Kasumi-1 (cell line): Measurements from ENCODE around the gene NRP1.
"Not testable (repeated sequence)": the region's sequence is repeated elsewhere in the genome, so short reads cannot be mapped to it uniquely, and the experiment has no call there.

Experiments used
- DNase-seq, 2 experiments: peaks; one replicate each; lab custom pipeline; 2025; lab: John Stamatoyannopoulos, UW

The NRP1 gene

DNA sequence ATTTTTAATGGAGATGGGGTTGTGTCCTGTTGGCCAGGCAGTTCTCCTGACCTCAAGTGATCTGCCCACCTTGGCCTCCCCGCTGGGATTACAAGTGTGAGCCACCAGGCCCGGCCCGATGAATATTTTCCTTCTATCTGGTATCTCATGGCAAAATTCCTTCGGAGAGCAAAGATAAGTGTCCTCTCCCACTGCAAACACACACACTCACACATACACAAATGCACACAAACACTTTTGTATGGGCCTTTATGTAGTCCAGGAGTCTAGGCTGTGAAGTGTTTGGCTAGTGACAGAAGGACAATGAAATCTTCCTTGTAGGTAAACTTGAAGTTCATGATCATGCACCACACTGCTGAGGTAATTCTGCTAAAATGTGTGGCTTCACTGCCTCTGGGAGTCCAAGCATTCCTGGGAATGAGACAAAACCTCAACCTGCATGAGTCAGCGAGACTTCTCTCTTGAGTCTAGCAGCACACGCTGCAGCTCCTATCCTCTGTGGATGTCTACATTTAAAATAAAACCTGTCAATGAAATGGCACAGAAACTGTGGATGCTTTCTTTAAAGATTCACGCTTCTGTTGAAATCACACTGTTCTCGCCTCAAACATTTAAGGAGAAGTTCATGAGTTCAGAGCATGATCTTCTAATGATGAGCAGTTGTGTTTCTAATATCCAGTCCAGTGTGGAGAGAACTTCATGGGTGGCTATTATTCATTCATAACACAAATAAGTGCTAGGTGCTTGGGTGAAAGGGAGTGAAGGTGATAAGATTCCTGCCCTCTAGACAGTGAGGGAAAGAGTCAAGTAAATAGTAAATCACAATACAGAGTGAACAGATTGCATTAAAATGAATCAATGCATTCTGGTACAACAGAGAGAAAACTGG lies 96.5 kb downstream of the NRP1 start:
- DNase-seq, result no peak

DNA sequence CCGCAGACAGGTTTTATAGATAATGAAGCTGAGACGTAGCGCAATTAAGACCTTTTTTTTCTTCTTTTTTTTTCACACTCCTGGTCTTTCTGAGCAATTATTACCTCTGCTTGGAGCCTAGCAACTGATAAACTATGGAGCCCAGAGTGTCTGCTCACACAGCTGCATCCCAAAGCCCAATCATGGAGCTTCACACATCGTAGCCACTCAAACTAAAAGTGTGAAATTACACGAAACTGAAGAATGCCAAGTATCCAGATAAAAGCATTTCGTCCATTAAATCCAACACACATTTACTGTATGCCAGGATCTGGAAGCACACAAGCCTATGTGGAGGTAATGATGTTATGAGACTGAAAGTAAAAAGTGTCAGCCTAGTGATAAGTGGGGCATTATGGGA lies 97.6 kb downstream of the NRP1 start:
- DNase-seq, result no peak

DNA sequence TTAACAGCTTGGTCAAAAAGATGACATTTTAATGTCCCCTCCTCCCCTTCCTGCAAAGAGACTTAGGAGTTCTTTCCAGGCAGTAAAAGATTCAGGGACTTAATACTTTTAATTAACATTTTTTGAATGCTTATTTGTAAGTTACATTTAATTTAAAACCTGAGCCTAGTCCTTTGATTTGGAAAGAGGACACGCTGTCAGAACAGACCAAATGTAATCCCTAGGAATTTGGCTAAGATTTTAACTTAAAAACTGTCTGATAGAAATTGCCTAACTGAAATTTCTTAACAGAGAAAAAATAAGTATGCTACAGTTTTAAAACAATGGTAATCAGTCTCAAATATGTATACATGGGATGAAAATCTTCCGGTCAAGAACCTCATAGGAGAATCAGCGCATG lies 98.5 kb downstream of the NRP1 start:
- DNase-seq, result no peak

DNA sequence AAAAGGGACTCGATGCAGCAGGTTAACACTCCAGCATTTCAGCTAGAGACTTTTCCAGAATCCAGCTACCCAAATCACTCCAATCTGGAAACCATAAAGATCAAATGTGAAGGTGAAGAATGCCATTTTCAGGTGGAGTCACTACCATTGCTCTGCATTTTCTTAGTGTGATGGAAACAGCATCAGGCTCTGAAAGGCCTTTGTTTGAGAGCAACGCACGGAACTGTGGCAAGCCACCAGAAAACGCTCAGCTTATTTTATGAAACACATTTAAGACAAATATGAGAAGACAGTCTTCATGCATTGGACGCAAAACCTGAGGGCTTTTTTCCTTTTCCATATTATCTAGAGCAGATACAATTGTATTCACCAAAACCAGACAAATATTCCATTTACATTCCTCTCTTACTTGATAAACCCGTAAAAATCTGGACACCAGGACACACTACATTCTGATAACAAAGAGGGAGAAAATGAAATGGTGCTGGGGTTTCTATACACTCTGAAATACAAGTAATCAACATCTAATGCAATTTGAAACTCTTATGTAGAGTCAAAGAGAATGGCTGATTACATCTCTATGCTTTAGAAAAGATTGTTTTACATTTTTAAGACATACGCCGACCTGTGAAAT lies 99.1 kb downstream of the NRP1 start:
- DNase-seq, result no peak

DNA sequence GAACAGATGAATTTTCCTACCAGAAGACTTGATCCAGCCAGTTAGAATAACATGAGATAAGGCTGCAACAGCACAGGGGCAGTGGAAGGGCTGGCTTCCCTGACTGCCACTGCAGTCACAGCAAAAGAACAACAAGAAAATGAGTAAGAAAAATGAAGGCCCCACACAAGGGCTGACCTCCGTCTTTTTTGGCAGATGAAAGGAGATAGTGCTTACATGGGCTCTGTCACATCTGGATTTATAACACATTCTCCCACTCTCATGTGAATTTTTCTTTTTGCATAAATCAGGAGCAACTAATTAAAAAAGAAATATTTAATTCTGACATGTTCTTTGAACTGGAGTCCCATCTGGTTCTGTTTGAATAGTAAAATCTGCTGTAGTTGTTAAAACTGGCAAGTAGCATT lies 99.6 kb downstream of the NRP1 start:
- DNase-seq, result no peak

DNA sequence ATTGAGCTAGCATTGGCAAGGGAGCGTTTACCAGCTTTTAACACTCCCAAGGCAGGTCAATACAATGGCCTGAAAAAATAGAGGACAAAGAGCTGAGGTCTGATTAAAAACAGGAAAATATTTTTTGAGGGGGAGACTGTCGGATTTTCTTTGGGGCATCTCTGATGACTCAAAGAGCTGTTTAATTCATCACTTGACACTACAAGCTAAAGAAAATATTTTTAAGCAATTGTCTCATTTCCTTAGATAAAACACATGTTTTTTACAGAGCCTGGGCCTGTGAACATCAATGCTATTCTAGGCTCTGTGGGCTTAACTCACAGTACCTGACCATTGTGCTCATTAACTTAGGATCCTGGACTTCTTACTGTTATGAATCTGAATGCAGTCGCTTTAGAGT lies 100.8 kb downstream of the NRP1 start:
- no peak for DNase-seq

DNA sequence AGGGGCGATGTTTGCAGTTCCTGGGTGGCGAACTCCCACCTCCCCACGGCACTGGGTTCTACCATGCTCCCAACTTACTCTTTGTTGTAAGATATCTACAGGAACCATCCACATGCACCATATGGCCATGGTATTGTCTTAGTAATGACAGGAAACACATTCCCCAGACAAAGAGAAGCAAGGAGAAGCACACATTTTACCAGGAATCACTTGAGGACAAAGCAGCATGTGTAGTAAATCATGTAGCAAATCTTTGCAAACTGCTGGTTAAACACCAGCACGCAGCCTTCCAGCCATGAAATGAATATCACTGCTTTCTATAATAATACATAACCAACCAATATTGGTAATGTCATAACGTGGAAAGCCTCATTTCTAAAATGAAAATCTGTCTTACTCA lies 101.2 kb downstream of the NRP1 start:
- no peak for DNase-seq

DNA sequence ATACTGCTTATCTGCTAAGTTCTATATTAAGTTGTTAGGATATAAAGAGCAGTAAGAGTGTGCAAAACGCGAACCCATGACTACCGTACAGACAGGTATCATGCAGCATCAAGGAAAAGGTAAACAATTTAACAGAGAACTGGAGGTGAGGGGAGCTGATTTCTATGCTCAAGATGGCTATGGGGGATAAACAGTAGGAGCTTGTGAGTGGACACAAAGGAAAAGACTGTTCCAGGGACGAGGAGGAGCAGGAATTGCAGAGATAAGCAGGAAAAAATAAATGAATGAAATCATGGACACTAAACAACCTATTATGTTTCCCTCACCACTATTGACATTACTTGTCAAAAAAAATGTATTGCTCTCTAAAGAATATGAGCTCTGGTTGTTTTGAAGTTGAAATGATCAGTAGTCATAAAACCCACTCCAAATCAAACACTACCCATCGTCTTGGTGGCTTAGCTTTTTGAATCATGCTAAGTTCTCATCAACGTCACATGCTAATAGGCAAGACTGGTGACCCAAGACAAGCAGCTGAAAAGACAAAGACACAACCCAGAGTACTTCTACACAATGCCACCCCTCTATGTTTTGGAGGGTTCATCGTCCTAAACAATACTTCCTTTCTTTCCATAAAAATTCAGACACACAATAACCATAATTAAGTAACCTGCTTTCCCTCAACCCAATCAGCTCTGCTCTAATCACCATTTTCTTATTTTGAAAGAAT lies 102.7 kb downstream of the NRP1 start:
- DNase-seq, result no peak

DNA sequence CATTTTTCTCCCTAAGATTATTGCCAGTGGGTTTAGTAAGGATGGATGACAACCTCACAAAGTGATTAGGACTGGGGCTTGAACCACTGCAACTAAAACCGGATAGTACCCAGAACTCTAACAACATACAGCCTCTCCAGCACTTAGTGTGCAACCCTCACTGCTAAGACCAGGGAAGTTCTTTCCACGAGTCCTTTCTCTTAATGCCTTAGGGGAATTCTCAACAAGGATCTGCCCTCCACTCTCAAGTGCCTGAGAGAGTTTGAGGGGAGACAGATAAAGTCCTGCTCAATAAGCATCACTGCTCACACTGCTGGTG lies 104.6 kb downstream of the NRP1 start:
- DNase-seq, result no peak

DNA sequence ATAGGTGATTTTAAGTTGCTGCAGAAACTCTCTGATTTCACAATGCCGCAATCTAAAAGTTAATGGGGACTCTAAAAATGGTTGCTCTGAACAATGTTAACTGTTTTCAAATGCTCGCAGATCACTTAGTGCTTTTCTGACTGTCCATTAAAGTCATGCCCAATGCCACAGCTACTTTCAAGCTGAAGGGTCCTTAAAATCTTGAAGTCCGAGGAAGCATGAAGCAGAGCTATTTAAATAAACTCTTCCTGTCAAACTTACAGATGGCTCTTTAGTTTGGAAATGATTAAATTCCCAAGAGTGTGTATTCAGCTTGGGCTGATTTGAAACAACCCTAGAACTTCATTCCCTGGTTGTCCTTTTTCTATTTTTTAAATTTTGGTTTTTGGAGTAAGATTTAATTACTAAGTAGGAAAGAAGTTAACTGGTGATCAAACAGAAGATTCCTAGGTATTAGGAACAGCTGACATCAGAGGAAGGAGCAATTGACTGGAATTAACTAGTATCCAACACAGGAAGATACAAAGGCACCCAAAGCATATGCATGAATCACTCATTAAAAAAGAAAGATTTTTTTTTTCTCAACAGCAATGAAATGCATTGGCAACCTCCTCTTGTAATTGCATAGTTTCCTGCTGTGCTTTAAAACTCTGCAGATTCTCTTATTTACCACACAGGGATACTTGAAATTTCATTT lies 105.1 kb downstream of the NRP1 start:
- DNase-seq, result no peak

DNA sequence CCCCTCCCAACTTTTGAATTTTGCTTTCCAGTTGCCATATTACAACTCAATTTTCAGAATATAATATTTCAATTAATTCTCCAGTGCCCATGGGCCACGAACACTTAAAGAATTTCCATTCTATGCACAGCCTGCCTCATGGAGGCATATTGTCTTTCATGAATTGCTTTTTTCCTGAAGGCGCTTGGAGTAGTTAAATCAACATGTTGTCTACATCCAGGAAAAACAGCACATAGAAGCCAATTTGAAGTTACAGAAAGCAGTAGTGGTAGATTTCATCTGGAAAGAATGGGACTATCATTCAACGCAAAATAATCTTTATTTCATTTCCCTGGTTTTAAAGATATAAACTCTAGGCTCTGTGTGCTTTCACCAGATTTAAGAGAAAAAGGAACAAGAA lies 106.0 kb downstream of the NRP1 start:
- DNase-seq, result no peak

DNA sequence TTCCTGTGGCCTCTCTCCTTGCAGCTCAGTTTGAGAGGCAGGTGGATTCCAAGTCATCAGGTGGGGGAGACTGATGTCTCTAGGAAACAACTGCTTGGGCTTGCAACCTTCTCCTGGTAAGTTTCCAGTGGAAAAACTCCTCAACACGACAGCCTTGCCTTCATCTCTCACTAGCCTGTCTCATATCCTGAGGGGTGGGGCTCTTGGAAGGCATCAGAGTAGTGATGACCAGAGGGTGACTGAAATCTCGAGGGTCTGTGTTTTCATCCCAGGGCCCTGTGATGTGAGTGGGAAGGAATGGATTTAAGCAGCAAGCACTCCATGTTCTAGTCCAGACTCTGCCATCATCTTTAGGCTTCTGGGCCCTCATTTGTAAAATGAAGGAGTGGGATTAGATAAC lies 107.0 kb downstream of the NRP1 start:
- no peak for DNase-seq

DNA sequence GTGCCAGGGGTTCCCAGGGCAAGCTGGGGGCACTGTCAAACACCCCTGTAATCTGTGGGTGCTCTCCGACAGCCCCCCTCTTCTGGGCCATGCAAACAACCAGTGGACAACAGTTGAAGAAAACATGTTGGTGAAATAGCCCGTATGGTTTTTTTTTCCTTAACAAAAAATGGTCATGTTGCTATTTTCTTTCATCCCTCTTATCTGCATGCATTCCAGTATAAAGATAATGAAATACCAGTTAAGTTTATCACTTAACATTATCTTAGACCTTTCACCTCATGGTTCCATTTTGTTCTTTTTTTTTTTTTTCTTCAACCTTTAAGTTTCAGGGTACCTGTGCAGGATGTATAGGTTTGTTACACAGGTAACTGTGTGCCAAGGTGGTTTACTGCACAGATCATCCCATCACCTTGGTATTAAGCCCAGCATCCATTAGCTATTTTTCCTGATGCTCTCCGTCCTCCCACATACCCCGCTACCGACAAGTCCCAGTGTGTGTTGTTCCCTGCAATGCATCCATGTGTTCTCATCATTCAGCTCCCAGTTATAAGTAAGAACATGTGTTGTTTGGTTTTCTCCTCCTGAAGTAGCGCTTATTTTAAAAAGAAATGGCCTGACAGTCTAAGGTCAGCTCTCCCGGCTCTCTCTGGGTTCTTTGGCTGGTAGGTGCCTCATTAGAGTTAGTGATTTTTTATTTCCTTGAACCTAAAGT lies 110.1 kb downstream of the NRP1 start:
- no peak for DNase-seq

DNA sequence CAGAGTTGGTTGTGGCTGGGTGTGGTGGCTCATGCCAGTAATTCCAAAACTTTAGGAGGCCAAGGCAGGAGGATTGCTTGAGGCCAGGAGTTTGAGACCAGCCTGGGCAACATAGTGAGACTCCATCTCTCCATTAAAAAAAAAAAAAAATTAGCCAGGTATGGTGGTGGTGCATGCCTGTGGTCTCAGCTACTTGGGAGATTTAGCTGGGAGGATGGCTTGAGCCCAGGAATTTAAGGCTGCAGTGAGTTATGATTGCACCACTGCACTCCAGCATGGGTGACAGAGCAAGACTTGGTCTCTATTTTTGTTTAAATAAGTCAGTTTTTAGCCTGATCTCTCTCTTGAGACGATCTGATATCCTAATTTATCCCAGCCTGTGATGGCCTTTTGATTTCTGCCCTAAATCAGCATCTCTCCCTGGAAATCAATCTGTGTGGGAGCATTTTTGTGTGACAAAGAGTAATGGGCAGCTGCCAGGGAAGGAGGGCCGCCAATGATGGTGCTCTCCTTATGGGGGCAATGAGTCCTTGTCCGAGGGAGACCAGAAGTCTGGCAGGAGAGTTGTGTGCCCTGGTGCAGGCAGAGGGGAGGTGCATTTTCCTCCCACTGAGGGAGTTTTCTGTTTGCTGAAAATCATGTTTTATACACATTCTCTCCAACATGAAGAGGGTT lies 111.0 kb downstream of the NRP1 start:
- DNase-seq, result no peak

DNA sequence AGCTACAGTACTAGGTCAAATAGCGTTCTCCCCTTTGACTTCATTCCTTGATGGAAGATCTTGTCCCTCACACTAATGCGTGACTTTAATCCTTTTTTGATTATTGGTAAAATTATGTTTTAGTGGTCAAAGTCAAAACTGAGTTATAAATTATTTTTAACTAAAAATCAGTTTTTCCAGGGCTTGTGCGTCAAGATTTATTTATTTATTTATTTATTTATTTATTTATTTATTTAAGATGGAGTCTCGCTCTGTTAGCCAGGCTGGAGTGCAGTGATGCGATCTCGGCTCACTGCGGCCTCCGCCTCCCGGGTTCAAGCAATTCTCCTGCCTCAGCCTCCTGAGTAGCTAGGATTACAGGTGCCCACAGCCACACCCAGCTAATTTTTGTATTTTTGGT lies 112.2 kb downstream of the NRP1 start:
- DNase-seq, result not testable (repeated sequence)

DNA sequence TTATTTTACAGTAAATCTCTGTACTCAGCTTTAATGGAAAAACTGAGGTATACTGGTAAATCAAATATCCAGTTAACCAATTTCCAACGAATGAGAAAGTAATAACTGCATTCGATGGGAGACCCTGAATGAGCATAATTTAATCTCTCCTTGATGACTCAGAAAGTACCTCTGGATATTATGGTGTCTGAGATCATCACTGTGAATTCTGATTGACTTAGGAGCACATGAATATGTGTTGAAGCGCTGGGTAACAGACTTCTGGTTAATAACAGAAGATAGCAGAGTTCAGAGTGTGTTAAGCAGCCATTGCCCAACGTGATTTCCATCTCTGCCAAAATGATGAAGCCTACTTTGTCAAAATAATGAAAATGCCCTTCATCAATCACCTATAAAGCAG lies 116.6 kb downstream of the NRP1 start:
- DNase-seq, result no peak

DNA sequence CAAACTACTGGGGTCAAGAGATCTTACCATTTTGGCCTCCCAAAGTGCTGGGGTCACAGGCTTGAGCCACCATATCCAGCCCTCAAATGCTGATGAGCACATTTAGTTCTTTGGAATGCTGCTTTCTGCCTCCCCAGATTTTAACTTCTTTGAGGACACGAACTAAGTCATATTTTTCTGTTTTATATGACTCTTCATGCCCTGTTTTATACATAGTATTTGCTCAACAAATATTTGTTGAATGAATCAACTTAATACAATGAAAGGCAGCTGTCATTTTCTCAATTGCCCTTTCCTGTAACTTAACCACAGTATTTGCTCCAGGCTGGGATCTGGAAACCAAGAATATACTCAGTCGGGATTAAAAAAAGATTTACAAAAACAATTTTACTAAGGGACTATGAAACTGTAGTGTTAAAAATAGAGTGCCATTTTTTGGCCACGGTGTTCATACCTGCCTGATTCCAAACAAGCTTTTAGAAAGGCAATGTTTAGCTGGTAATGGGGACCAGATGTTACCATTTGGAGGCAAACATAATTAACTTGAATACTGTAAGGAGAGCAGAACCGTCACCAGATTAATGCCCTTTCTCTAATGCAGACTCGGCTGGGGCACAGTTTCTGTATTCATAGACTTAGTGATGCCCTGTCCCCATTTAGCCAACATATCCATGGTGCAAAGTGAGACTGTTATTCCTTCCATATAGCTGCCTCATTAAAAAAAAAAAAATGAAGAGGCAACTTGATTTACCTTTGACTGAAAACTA lies 117.6 kb downstream of the NRP1 start:
- DNase-seq, result no peak

DNA sequence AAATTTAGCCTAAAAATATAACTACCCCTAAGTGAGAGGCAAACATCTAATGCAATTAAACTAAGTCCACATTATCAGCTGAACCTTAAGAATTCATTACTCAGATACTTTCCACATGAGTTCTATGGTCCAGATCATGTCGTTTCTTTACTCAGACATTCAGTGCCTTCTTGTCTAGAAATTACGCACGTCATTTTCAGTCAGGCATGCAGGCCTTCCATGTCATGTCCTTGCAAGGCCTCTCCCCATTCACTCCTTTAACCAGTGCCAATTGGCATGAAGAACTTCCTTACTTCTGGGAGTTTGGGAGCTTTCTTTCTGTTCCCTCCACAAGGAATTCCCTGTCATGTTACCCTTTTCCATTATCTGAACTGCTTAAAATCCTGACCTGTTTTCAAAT lies 118.8 kb downstream of the NRP1 start:
- DNase-seq, result no peak

DNA sequence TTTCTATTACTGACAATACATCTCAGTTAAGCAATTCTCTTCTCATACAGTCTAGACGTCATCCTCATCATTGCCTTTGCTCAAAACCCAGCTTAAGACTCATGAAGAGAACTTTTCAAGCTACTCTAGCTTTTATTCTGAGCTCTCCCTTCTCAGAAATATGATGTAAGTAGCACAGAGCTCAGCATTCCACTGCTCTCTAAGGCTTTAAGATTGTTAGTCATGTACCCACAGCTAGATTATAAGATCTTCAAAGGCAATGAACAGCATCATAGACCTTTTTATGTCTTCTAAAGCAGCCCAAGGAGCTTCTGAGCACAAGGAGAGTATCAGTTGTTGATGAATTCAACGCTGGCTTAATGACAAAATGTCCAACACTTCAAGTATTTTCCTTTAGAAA lies 119.3 kb downstream of the NRP1 start:
- no peak for DNase-seq

DNA sequence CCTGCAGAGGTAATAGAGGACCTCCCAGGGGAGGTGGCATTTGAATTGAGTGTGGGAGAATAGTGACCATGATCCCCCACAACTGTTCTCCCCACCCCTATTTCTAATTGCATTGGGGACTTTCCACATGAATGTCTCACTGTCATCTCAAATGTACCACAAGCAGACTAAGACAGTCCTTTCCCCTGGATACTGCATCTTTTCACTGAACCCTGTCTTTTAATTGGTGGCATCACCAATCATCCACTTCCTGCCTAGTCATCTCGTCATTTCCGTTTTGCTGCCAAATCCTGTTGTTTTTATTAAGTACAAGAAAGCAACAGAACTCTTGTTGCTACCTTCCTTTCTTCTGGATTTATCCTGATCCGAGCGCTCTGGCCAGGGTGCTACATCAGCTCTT lies 120.3 kb downstream of the NRP1 start:
- DNase-seq, result no peak
